GM21515 (cell line): ENCODE measurements around the gene ADAP1.

Source experiments
- ATAC-seq: cut with Tn5 transposase; IDR thresholded peaks from one replicate; pipeline ENCODE4 v1.9.1; 2021; ENCODE audit not compliant: unreplicated experiment

The ADAP1 gene

GRCh38 chr7:988963-989529, 34.6 kb upstream of the ADAP1 start:
- no peak for ATAC-seq

- no peak for ATAC-seq
Measured at GRCh38 chr7:988426-988911, 34.0 kb upstream of the ADAP1 start.

DNA sequence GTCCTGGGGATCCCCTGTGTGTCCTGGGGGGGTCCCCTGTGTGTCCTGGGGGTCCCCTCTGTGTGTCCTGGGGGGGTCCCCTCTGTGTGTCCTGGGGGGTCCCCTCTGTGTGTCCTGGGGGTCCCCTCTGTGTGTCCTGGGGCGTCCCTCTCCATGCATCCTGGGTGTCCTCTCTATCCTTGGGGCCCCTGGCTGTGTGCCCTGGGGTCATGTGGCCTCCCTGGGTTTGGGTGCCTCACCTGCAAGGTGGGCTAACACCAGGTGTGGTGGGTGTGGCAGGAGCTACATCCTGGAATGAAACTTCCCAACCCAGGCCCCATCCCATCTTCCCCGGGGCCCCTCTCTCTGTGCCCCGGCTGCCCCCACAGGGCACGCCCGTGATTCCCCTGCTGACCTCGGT, 33.4 kb upstream of the ADAP1 start:
- no peak for ATAC-seq

- no peak for ATAC-seq
Measured at GRCh38 chr7:986766-987751, 32.6 kb upstream of the ADAP1 start.

- no peak for ATAC-seq
Measured at GRCh38 chr7:985915-986741, 31.6 kb upstream of the ADAP1 start.

- ATAC-seq: no peak
Measured at GRCh38 chr7:985127-985416, 30.6 kb upstream of the ADAP1 start.

GRCh38 chr7:984361-985126, 30.1 kb upstream of the ADAP1 start:
- no peak for ATAC-seq

DNA sequence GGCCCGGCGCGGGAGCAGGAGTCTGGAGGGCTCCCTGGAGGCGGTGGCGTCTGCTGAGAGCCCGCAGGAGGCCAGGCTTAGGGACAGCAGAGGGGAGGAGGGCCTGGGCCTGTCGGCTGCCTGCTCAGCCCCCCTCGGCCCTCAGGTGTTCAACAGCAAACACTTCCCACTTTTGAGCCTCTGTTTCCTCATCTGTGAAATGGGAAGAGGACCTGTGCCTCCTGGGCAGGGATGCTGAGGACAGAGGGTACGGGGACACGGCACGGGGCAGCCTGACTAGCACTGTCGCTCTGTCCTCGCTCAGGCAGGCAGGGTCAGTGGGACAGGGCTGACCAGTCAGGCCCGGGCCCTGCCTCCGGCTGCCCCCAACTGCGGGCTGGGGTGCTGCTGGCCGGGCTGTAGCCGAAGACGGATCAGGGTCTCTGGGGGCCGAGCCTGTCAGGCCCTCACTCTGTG, 29.2 kb upstream of the ADAP1 start:
- no peak for ATAC-seq

- ATAC-seq: no peak
Measured at GRCh38 chr7:983004-983615, 28.6 kb upstream of the ADAP1 start, which contains the start of gene CYP2W1. CYP2W1 (plus strand) TSS chr7:983181; CDS start chr7:983212, 31 bp downstream.

- ATAC-seq: no peak
Measured at GRCh38 chr7:982511-983003, 28.1 kb upstream of the ADAP1 start.

GRCh38 chr7:981793-982510, 27.5 kb upstream of the ADAP1 start:
- ATAC-seq: no peak

- ATAC-seq: no peak
Measured at GRCh38 chr7:979886-980571, 25.5 kb upstream of the ADAP1 start.

DNA sequence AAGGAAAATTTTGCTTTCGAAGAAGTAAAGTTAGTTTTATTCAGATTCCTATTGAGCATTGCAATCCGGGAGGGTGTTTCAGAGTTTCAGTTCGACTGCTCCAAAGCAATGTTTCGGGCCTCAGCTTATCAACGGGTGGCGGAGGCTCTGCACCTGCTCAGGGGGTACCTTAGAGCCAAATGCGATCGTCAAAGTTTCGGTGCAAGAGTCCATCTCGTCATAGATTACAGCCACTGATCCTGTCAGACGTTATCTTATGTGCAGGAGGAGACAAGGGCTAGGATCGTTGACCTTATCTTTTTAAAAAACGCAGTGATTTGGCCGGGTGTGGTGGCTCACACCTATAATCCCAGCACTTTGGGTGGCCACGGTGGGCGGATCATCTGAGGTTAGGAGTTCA, 24.7 kb upstream of the ADAP1 start:
- ATAC-seq: no peak

GRCh38 chr7:978416-979091, 24.1 kb upstream of the ADAP1 start:
- no peak for ATAC-seq

DNA sequence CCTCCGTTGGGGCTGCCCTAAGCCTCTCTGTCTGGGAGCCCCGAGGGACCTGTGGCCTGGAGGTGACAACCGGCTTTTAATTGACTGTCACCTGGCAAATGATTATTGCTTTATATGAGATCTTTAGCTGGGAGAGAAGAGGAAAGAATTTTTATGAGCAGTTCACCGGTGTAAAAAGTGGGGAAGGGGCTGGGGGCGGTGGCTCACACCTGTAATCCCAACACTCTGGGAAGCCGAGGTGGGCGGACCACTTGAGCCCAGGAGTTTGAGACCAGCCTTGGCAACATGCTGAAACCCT, 23.5 kb upstream of the ADAP1 start:
- ATAC-seq: no peak

DNA sequence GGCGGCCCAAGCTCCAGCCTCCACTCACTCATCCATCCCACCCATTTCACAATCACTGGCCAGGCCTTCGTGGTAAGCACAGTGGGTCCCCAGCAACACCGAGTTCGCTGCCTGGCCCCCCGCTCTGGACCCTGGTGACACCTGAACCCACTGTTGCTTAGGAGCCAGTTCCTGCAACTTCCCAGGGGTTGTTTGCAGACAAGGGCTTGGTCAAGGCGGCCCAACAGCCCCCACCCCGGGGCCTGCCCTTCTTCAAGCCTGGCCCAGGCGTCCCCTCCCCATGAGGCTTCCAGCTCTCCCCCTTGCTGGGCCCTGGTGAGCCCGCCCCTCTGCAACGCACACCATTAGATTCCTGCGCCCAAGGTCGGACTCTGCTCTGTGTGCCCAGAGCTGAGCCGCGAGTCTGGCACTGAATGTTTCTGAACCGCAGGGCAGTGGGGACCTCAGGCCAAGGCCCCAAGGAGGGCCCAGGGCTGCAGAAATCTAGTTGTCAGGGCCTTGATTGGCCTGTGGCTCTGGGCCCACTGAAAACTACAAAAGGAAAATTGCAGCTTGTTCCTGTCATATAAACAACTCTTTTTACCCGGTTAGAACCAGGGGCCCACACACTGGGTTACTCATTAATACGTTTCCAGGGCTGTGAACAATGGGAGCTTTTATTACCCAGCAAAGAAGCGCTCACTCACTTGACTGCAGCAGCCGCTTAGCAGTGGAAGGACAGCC, 23.0 kb upstream of the ADAP1 start:
- ATAC-seq: no peak

- no peak for ATAC-seq
Measured at GRCh38 chr7:976901-977325, 22.4 kb upstream of the ADAP1 start.
